Tibial artery (tissue), 4 donors: Measurements from ENCODE around the gene ADCY4.

ENCODE experiments used
- DNase-seq, 2 donors: peaks; one replicate each; pipeline ENCODE4 v3.0.0-alpha.2; 2019
- H3K27ac ChIP-seq, 2 donors: fragments of 200-600 bp; sonication (generic) in 1 of 2; 1 replicate in 1 of 2; 2 replicates in 1 of 2; pipeline ENCODE4 v1.5.1; 2018 to 2019; ENCODE audit warnings: mild to moderate bottlenecking in 1 of 2
- H3K27me3 ChIP-seq, 2 donors: fragments of 200-600 bp; sonication (generic) in 1 of 2; one replicate each; pipeline versions ENCODE4 v1.5.1 to v1.6.0; 2016 to 2019
- H3K36me3 ChIP-seq, 3 donors: fragments of 200-600 bp; sonication (generic) in 2 of 3; one replicate each; pipeline ENCODE4 v1.5.1; 2016 to 2019; ENCODE audit warnings: mild to moderate bottlenecking in 2 of 3
- H3K4me1 ChIP-seq, 4 donors: fragments of 200-600 bp; sonication (generic) in 2 of 4; 1 replicate in 3 of 4; 2 replicates in 1 of 4; pipeline ENCODE4 v1.5.1; 2016 to 2019
- H3K4me3 ChIP-seq, 2 donors: fragments of 200-600 bp; sonication (generic) in 1 of 2; 1 replicate in 1 of 2; 2 replicates in 1 of 2; pipeline ENCODE4 v1.5.1; 2018 to 2019; ENCODE audit warnings: mild to moderate bottlenecking in 2 of 2
- H3K9me3 ChIP-seq, 3 donors: fragments of 200-600 bp; sonication (generic) in 1 of 3; one replicate each; pipeline ENCODE4 v1.5.1; 2016 to 2019
- CTCF ChIP-seq, 2 experiments: fragments of 200-600 bp in 1 of 2; fragments of 450-650 bp in 1 of 2; IDR thresholded peaks; one replicate each; pipeline ENCODE4 v1.5.1; 2017 to 2019; ENCODE audit warnings: antibody characterized with exemption in 2 of 2, mild to moderate bottlenecking in 1 of 2, moderate library complexity in 1 of 2
- intact Hi-C: fragments of 100-400 bp; cut with DNase I; formaldehyde crosslinking; loops from one replicate; pipeline ENCODE4 v1.15.0; 2023; ENCODE audit warnings: low total_unique reads

The ADCY4 gene

GRCh38 chr14:24365600-24366412 is 30.9 kb upstream of the ADCY4 start:
- TF ChIP-seq CTCF (IDR thresholded peaks at IDR 0.05), result peak; percentile 85 to 87
- H3K27ac ChIP-seq, result peak overlapping the region; percentile 97 to 98
- H3K4me1 ChIP-seq, result peaks cover 0 to 32% (median 20%) of the 10 kb centered on the region in 4 donors
- peak; percentile 86 to 93 for DNase-seq
- H3K4me3 ChIP-seq, result peak overlapping the region; percentile 74 to 84
- peaks cover 0 to 4% (median 0%) of the 10 kb centered on the region in 3 donors for H3K36me3 ChIP-seq
- intact Hi-C loops, result loop anchor here (2.0 kb wide), 1 partner anchor 65 kb away; no protein-coding TSS in a partner anchor
- no peaks in the 10 kb centered on the region for H3K9me3 ChIP-seq
- no peaks in the 10 kb centered on the region for H3K27me3 ChIP-seq

GRCh38 chr14:24364841-24365240 is 30.0 kb upstream of the ADCY4 start:
- intact Hi-C loops, result no loop called here
- no peak for DNase-seq
- Histone ChIP-seq H3K4me1 (peaks cover 0 to 26% (median 16%) of the 10 kb centered on the region in 4 donors), H3K27me3 (no peaks in the 10 kb centered on the region), H3K9me3 (no peaks in the 10 kb centered on the region), H3K27ac (peak overlapping the region; percentile 97 to 98), H3K36me3 (no peaks in the 10 kb centered on the region), H3K4me3 (no peak overlapping the region)
- TF ChIP-seq CTCF (IDR thresholded peaks at IDR 0.05), result no peak

GRCh38 chr14:24363401-24363800 is 28.5 kb upstream of the ADCY4 start:
- intact Hi-C loops, result no loop called here
- Histone ChIP-seq H3K27me3 (no peaks in the 10 kb centered on the region), H3K27ac (no peak overlapping the region), H3K4me1 (peaks cover 0 to 15% (median 10%) of the 10 kb centered on the region in 4 donors), H3K9me3 (no peaks in the 10 kb centered on the region), H3K4me3 (no peak overlapping the region), H3K36me3 (no peaks in the 10 kb centered on the region)
- DNase-seq, result no peak
- no peak for TF ChIP-seq CTCF (IDR thresholded peaks at IDR 0.05)

GRCh38 chr14:24362241-24362960 is 27.5 kb upstream of the ADCY4 start:
- H3K4me3 ChIP-seq, result no peak overlapping the region
- intact Hi-C loops, result no loop called here
- H3K36me3 ChIP-seq, result no peaks in the 10 kb centered on the region
- no peaks in the 10 kb centered on the region for H3K27me3 ChIP-seq
- H3K9me3 ChIP-seq, result no peaks in the 10 kb centered on the region
- H3K4me1 ChIP-seq, result peaks cover 0 to 15% (median 10%) of the 10 kb centered on the region in 4 donors
- H3K27ac ChIP-seq, result no peak overlapping the region
- TF ChIP-seq CTCF (IDR thresholded peaks at IDR 0.05), result no peak
- no peak for DNase-seq

GRCh38 chr14:24361326-24361725 is 26.5 kb upstream of the ADCY4 start:
- no peak for TF ChIP-seq CTCF (IDR thresholded peaks at IDR 0.05)
- no peaks in the 10 kb centered on the region for H3K36me3 ChIP-seq
- no peaks in the 10 kb centered on the region for H3K27me3 ChIP-seq
- DNase-seq, result no peak
- H3K27ac ChIP-seq, result no peak overlapping the region
- H3K4me1 ChIP-seq, result peaks cover 0 to 15% (median 10%) of the 10 kb centered on the region in 4 donors
- intact Hi-C loops, result no loop called here
- H3K9me3 ChIP-seq, result no peaks in the 10 kb centered on the region
- H3K4me3 ChIP-seq, result no peak overlapping the region
